B cell (primary cell): ENCODE measurements around the gene STMN1. TPM values are rescaled to one million over a fixed set of nuclear protein-coding genes. Genes with fewer than 3 reads are reported as not detected.

Source experiments
- ATAC-seq: fragments of 200-7000 bp; cut with Tn5 transposase; one replicate; pipeline ENCODE4 v1.10.0; 2021; ENCODE audit warnings: low read depth, mild to moderate bottlenecking, moderate number of reproducible peaks, moderate library complexity
- CTCF ChIA-PET: fragments of 350-600 bp; sonication (Branson Sonifier 250); formaldehyde crosslinking; loops from one replicate; lab custom pipeline; 2021; ENCODE audit warnings: antibody characterized with exemption, inconsistent platforms; lab: Charles Lee
- POLR2A ChIA-PET: fragments of 350-600 bp; sonication (Branson Sonifier 250); formaldehyde crosslinking; loops from one replicate; lab custom pipeline; 2021; ENCODE audit warnings: antibody characterized with exemption; lab: Charles Lee
- DNase-seq: peaks from one replicate; pipeline ENCODE4 v3.0.0; 2013
- H2AFZ ChIP-seq: 2 replicates; pipeline ENCODE4 v1.6.1; 2012; ENCODE audit warnings: mild to moderate bottlenecking, low read depth, low read length; ENCODE audit not compliant: insufficient read depth, poor library complexity, severe bottlenecking
- H3K27ac ChIP-seq, 2 donors: 1 replicate in 1 of 2; 2 replicates in 1 of 2; pipeline ENCODE4 v1.5.1; 2012 to 2013; ENCODE audit warnings: low read length in 2 of 2, mild to moderate bottlenecking in 2 of 2, moderate library complexity in 1 of 2
- H3K27me3 ChIP-seq, 4 experiments: fragments of 200-600 bp in 1 of 4; sonication (generic) in 1 of 4; replicated peaks in 1 of 4; 1 replicate in 2 of 4; 2 replicates in 2 of 4; pipeline versions ENCODE4 v1.6.1 to v1.7.0; 2013 to 2016; ENCODE audit warnings: low read length in 3 of 4, mild to moderate bottlenecking in 2 of 4, mixed read lengths in 1 of 4, moderate library complexity in 1 of 4; ENCODE audit not compliant: insufficient read depth in 4 of 4, control insufficient read depth in 3 of 4; ENCODE audit errors: control extremely low read depth in 1 of 4
- H3K36me3 ChIP-seq, 2 experiments: replicated peaks in 1 of 2; 1 replicate in 1 of 2; 2 replicates in 1 of 2; pipeline versions ENCODE4 v1.6.1 to v1.7.1; 2013; ENCODE audit warnings: low read length in 1 of 2; ENCODE audit not compliant: insufficient read depth in 2 of 2, control insufficient read depth in 1 of 2; ENCODE audit errors: control extremely low read depth in 1 of 2, extremely low read depth in 1 of 2
- H3K4me1 ChIP-seq, 2 donors: fragments of 200-600 bp in 1 of 2; sonication (generic) in 1 of 2; 1 replicate in 1 of 2; 2 replicates in 1 of 2; pipeline versions ENCODE4 v1.5.1 to v1.6.1; 2013 to 2017; ENCODE audit warnings: low read length in 2 of 2; ENCODE audit not compliant: control insufficient read depth in 2 of 2, insufficient read depth in 2 of 2
- H3K4me2 ChIP-seq: replicated peaks from 2 replicates; pipeline ENCODE3; 2012; ENCODE audit warnings: mild to moderate bottlenecking, low read depth, low read length; ENCODE audit not compliant: poor library complexity, severe bottlenecking
- H3K4me3 ChIP-seq, 5 experiments: fragments of 200-600 bp in 1 of 5; sonication (generic) in 1 of 5; 1 replicate in 3 of 5; 2 replicates in 2 of 5; pipeline versions ENCODE4 v1.5.1 to v1.7.0; 2011 to 2016; ENCODE audit warnings: low read length in 4 of 5, mild to moderate bottlenecking in 4 of 5, low read depth in 2 of 5, control low read depth in 1 of 5, moderate library complexity in 1 of 5; ENCODE audit not compliant: insufficient read depth in 1 of 5; ENCODE audit errors: control extremely low read depth in 1 of 5, extremely low read depth in 1 of 5
- H3K79me2 ChIP-seq: fragments of 200-600 bp; sonication (generic); one replicate; pipeline ENCODE4 v1.6.0; 2016; ENCODE audit warnings: low read length; ENCODE audit not compliant: control insufficient read depth, insufficient read depth
- H3K9ac ChIP-seq: fragments of 200-600 bp; sonication (generic); 2 replicates; pipeline ENCODE4 v1.6.1; 2017; ENCODE audit warnings: mild to moderate bottlenecking, low read length, moderate library complexity
- H3K9me3 ChIP-seq, 3 donors: one replicate each; pipeline versions ENCODE4 v1.6.1 to v1.7.1; 2013; ENCODE audit warnings: low read length in 2 of 3; ENCODE audit not compliant: control insufficient read depth in 2 of 3, insufficient read depth in 1 of 3; ENCODE audit errors: control extremely low read depth in 1 of 3
- H4K20me1 ChIP-seq: 2 replicates; pipeline ENCODE4 v1.6.0; 2012; ENCODE audit warnings: mild to moderate bottlenecking, low read length; ENCODE audit not compliant: insufficient read depth, control insufficient read depth, poor library complexity, severe bottlenecking
- H3K27ac Mint-ChIP-seq: one replicate; pipeline ENCODE4 v1.8.0; 2021; ENCODE audit warnings: mixed read lengths
- H3K27me3 Mint-ChIP-seq: one replicate; pipeline ENCODE4 v1.8.0; 2021; ENCODE audit warnings: mixed read lengths
- H3K4me1 Mint-ChIP-seq: one replicate; pipeline ENCODE4 v1.8.0; 2021; ENCODE audit warnings: mixed read lengths
- H3K4me3 Mint-ChIP-seq: one replicate; pipeline ENCODE4 v1.8.0; 2021; ENCODE audit warnings: mixed read lengths
- H3K9me3 Mint-ChIP-seq: one replicate; pipeline ENCODE4 v1.8.0; 2022; ENCODE audit warnings: mixed read lengths; ENCODE audit not compliant: insufficient read depth
- EZH2 ChIP-seq: IDR thresholded peaks from 2 replicates; pipeline ENCODE4 v1.6.1; 2012; ENCODE audit warnings: borderline replicate concordance, low read depth, mild to moderate bottlenecking, moderate library complexity, low read length; ENCODE audit not compliant: insufficient read depth, poor library complexity, severe bottlenecking
- WGBS: methylation state at CpG from one replicate; pipeline ENCODE4 v1.1.5; 2013; ENCODE audit warnings: missing lambda C conversion rate; ENCODE audit not compliant: insufficient coverage; 5-methylcytosine and 5-hydroxymethylcytosine counted together
- intact Hi-C: fragments of 100-400 bp; cut with micrococcal nuclease; formaldehyde crosslinking; loops from one replicate; pipeline ENCODE4 v1.10.0; 2022
- polyA plus RNA-seq: library from polyadenylated mRNA; depleted of rRNA; stranded (reverse); fragments of >200 nt; gene quantifications from 2 replicates; pipeline ENCODE4 v1.2.3, GENCODE V29; 2012
- total RNA-seq, 2 donors: library from RNA; stranded (reverse); fragments of 120-200 nt in 1 of 2; gene quantifications; 1 replicate in 1 of 2; 2 replicates in 1 of 2; pipeline versions ENCODE4 v1.2.3 to v1.2.4, GENCODE V29; 2013 to 2022
- TF ChIP-seq, protein P1 (sequence below): fragments of 200-600 bp; IDR thresholded peaks from one replicate; pipeline ENCODE4 v1.8.0; 2022; ENCODE audit warnings: antibody characterized with exemption, mild to moderate bottlenecking

The STMN1 gene
- total and polyA plus RNA-seq, 2 donors (not counting 1 experiment from before 2014, with no cell fraction given): 9.9 to 48.0 TPM

DNA sequence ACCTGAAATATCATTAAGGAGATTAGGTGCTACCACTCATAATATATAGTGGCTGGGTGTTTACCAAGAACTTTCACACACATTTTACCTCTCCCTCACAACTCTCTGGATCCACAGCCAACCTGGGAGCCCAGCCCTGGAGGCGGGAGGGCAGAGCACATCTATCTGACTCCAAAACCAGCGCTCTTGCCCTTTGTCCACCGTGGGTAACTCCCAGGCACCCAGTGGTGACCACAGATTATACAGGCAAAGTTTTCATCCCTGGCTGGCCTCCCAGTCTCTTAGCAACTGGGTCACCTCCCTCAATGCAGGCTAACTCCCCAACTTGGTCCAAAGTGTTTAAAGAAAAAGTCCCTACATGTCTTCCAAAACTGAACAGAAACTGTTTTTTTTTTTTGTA lies 33.1 kb downstream of the STMN1 start:
- Histone ChIP-seq H3K4me1 (peaks cover 21 to 41% of the 10 kb centered on the region in 2 donors), H3K27ac (no peak overlapping the region), H3K4me2 (peak overlapping the region; percentile 0), H3K9ac (no peak overlapping the region), H3K4me3 (no peak overlapping the region), H4K20me1 (no peaks in the 10 kb centered on the region), H3K36me3 (no peaks in the 10 kb centered on the region), H3K79me2 (no peaks in the 10 kb centered on the region), H2AFZ (no peak overlapping the region), H3K27me3 (no peaks in the 10 kb centered on the region), H3K9me3 (no peaks in the 10 kb centered on the region)
- H3K4me3 Mint-ChIP-seq: peak overlapping the region; percentile 9
- intact Hi-C loops: no loop called here
- ChIA-PET CTCF (no interaction called here), POLR2A (no interaction called here)
- no peak for TF ChIP-seq EZH2
- TF ChIP-seq, protein P1, sequence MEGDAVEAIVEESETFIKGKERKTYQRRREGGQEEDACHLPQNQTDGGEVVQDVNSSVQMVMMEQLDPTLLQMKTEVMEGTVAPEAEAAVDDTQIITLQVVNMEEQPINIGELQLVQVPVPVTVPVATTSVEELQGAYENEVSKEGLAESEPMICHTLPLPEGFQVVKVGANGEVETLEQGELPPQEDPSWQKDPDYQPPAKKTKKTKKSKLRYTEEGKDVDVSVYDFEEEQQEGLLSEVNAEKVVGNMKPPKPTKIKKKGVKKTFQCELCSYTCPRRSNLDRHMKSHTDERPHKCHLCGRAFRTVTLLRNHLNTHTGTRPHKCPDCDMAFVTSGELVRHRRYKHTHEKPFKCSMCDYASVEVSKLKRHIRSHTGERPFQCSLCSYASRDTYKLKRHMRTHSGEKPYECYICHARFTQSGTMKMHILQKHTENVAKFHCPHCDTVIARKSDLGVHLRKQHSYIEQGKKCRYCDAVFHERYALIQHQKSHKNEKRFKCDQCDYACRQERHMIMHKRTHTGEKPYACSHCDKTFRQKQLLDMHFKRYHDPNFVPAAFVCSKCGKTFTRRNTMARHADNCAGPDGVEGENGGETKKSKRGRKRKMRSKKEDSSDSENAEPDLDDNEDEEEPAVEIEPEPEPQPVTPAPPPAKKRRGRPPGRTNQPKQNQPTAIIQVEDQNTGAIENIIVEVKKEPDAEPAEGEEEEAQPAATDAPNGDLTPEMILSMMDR: no peak
- whole genome bisulfite sequencing: 95% methylated on average over 3 of the region's 3 CpGs
- H3K9me3 Mint-ChIP-seq: no peaks in the 10 kb centered on the region
- no peak for DNase-seq
- H3K27me3 Mint-ChIP-seq: no peaks in the 10 kb centered on the region
- H3K27ac Mint-ChIP-seq: peak overlapping the region; percentile 64
- ATAC-seq: no peak
- H3K4me1 Mint-ChIP-seq: peaks cover 20% of the 10 kb centered on the region

DNA sequence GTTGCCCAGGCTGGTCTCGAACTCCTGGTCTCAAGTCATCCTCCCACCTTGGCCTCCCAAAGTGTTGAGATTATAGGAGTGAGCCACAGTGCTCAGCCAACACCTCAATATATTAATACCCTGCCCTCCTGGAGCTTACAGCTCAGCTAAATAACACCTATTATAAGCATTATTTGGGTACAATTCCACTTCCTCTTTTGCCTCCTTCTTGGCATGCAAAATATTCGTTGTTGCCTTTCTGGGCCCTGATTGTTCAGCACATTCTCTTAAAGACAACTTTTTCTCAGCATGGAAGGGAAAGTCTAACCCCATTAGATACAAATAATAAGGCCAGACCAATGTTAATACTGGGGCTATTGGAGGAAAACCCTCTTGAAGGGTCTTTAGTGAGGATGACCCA lies 33.5 kb downstream of the STMN1 start:
- Histone ChIP-seq H3K4me3 (no peak overlapping the region), H3K27ac (no peak overlapping the region), H3K4me1 (peaks cover 21 to 41% of the 10 kb centered on the region in 2 donors), H3K79me2 (no peaks in the 10 kb centered on the region), H3K4me2 (peak overlapping the region; percentile 0), H3K9ac (no peak overlapping the region), H3K36me3 (no peaks in the 10 kb centered on the region), H2AFZ (no peak overlapping the region), H3K9me3 (no peaks in the 10 kb centered on the region), H3K27me3 (no peaks in the 10 kb centered on the region), H4K20me1 (no peaks in the 10 kb centered on the region)
- intact Hi-C loops: no loop called here
- ChIA-PET CTCF (no interaction called here), POLR2A (interaction anchor here (0.6 kb wide), 1 partner anchor 98 kb away, joined by 3 read pairs; no protein-coding TSS in a partner anchor)
- H3K4me3 Mint-ChIP-seq: peak overlapping the region; percentile 9
- no peaks in the 10 kb centered on the region for H3K27me3 Mint-ChIP-seq
- TF ChIP-seq, protein P1: no peak
- no peak for TF ChIP-seq EZH2
- no CpG with 5 or more reads among the region's 2 CpGs for whole genome bisulfite sequencing
- H3K4me1 Mint-ChIP-seq: peaks cover 20% of the 10 kb centered on the region
- DNase-seq (peak; percentile 49), ATAC-seq (no peak)
- no peaks in the 10 kb centered on the region for H3K9me3 Mint-ChIP-seq
- peak overlapping the region; percentile 10 for H3K27ac Mint-ChIP-seq
